BJ (cell line): Measurements from ENCODE around the gene MRPL2. TPM values are rescaled to one million over a fixed set of nuclear protein-coding genes. Genes with fewer than 3 reads are reported as not detected.

Source experiments
- CTCF ChIA-PET: fragments of 350-600 bp; formaldehyde crosslinking; extraction: SDS; loops from one replicate; lab custom pipeline; 2021; ENCODE audit warnings: antibody characterized with exemption, inconsistent platforms; lab: Yijun Ruan, JAX
- POLR2A ChIA-PET: fragments of 300-600 bp; sonication (Branson Sonifier 250); formaldehyde crosslinking; extraction: SDS; loops from one replicate; lab custom pipeline; 2021; ENCODE audit warnings: antibody characterized with exemption; lab: Charles Lee
- DNase-seq: peaks from one replicate; pipeline ENCODE4 v3.0.0-alpha.2; 2011; ENCODE audit warnings: low read depth
- H3K27me3 ChIP-seq: 2 replicates; pipeline ENCODE4 v1.6.0; 2011; ENCODE audit warnings: low read length; ENCODE audit not compliant: control insufficient read depth, insufficient read depth
- H3K36me3 ChIP-seq: 2 replicates; pipeline ENCODE4 v1.5.1; 2011; ENCODE audit warnings: low read length; ENCODE audit not compliant: control insufficient read depth, insufficient read depth
- H3K4me3 ChIP-seq: 2 replicates; pipeline ENCODE4 v1.5.1; 2011; ENCODE audit warnings: low read depth, mild to moderate bottlenecking, control low read depth, low read length
- polyA plus RNA-seq: library from polyadenylated mRNA; depleted of rRNA; stranded (reverse); fragments of >200 nt; gene quantifications from 2 replicates; pipeline ENCODE4 v1.2.3, GENCODE V29; 2011
- TF ChIP-seq, protein P1 (sequence below): IDR thresholded peaks from 2 replicates; pipeline ENCODE4 v1.5.1; 2011; ENCODE audit warnings: low read depth, mild to moderate bottlenecking, control low read depth, inconsistent platforms, low read length, moderate library complexity; ENCODE audit not compliant: insufficient read depth

The MRPL2 gene
- polyA plus RNA-seq, 1 experiment, result 22.8 TPM

GRCh38 chr6:43016943-43017334 lies 42.3 kb downstream of the MRPL2 start:
- no peak for DNase-seq
- H3K27me3 ChIP-seq, result no peaks in the 10 kb centered on the region
- TF ChIP-seq, protein P1, sequence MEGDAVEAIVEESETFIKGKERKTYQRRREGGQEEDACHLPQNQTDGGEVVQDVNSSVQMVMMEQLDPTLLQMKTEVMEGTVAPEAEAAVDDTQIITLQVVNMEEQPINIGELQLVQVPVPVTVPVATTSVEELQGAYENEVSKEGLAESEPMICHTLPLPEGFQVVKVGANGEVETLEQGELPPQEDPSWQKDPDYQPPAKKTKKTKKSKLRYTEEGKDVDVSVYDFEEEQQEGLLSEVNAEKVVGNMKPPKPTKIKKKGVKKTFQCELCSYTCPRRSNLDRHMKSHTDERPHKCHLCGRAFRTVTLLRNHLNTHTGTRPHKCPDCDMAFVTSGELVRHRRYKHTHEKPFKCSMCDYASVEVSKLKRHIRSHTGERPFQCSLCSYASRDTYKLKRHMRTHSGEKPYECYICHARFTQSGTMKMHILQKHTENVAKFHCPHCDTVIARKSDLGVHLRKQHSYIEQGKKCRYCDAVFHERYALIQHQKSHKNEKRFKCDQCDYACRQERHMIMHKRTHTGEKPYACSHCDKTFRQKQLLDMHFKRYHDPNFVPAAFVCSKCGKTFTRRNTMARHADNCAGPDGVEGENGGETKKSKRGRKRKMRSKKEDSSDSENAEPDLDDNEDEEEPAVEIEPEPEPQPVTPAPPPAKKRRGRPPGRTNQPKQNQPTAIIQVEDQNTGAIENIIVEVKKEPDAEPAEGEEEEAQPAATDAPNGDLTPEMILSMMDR, result no peak
- no peak overlapping the region for H3K4me3 ChIP-seq
- CTCF ChIA-PET, result interaction anchor here (1.0 kb wide), 1 partner anchor 54 kb away, joined by 3 read pairs; no protein-coding TSS in a partner anchor
- peaks cover 19% of the 10 kb centered on the region for H3K36me3 ChIP-seq
- POLR2A ChIA-PET, result no interaction called here

DNA sequence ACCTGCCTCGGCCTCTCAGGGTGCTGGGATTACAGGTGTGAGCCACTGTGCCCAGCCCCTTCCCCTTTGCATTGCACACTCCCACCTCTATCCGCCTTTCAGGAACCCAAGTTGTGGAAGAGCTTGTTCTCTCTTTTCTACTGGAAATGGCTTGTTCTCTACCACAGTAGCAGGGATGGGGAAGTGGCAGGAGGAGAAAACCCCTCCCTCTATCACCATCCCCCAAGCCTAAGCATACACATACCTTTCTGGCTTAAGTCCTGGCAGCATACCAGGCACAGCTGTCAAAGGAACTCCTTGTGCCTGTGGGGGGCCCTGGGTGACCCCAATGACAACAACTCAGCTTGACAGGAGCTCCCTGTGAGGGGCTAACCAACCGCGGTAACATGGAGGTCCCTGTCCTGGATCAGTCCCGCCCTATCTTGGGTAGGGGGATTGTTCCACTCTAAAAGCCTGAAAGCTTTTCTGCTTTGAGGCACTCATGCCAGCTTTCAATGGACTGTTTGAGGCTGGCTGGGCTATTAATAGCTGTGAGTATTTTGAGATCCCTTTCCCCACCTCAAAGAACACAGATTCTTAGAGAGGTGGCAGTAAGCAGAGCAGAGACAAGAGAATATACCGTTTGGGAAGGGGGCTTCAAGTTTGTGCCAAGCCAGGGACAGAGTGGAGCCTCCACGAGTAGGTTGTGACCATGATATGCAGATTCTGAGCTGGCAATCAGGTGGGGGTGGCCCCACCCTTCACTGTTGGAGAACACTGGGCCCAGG lies 42.9 kb downstream of the MRPL2 start:
- TF ChIP-seq, protein P1, result no peak
- ChIA-PET CTCF (interaction anchor here (0.6 to 1.0 kb wide), 3 partner anchors 53 to 134 kb away, joined by 3 to 5 read pairs (median 3); no protein-coding TSS in a partner anchor), POLR2A (no interaction called here)
- Histone ChIP-seq H3K4me3 (no peak overlapping the region), H3K36me3 (peaks cover 19% of the 10 kb centered on the region), H3K27me3 (no peaks in the 10 kb centered on the region)
- DNase-seq, result no peak

DNA sequence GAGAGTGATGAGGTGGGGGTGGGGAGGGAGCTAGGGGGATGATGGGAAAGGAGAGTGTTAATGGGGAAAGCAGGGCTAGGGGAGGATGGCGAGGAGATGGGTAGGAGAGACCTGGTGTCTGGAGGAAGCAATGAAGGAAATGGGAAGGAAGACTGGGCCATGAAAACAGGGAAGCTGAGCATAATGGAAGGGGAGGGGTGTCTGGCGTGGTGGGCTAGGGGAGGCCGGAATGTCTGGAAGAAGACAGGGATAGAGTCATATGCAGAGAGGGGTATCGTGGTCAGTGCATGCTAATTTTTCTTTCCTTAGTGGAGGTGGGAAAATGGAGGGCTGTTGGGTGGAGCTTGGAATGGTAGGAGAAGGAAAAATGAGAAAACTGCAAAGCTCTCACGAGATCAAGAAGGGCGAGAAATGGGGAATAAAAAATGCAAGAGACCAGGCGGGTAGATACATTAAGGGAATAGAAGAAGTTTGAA lies 44.8 kb downstream of the MRPL2 start:
- peaks cover 22% of the 10 kb centered on the region for H3K36me3 ChIP-seq
- no peaks in the 10 kb centered on the region for H3K27me3 ChIP-seq
- peak overlapping the region; percentile 97 for H3K4me3 ChIP-seq
- TF ChIP-seq, protein P1, result no peak
- ChIA-PET POLR2A (interaction anchor here (0.9 kb wide), 1 partner anchor 39 kb away, joined by 5 read pairs; the partner anchor contains the start of gene CUL7), CTCF (interaction anchor here (2.1 to 2.3 kb wide), 3 partner anchors 22 to 215 kb away, joined by 5 to 8 read pairs (median 5); partner anchors contain the start of genes CUL7 and DNPH1)
- DNase-seq, result no peak

GRCh38 chr6:43013843-43014433 lies 45.3 kb downstream of the MRPL2 start, which contains the start of the genes KLHDC3 and MEA1:
TSS of gene KLHDC3 (plus strand) at chr6:43014249. CDS start at chr6:43017193, 2,944 bp downstream.
TSS of gene MEA1 (minus strand) at chr6:43013946. CDS start at chr6:43013813, 133 bp downstream.
- ChIA-PET CTCF (interaction anchor here (0.6 to 2.3 kb wide), 5 partner anchors 11 to 216 kb away, joined by 3 to 8 read pairs (median 5); partner anchors contain the start of genes CUL7 and DNPH1), POLR2A (interaction anchor here (0.9 kb wide), 1 partner anchor 40 kb away, joined by 5 read pairs; the partner anchor contains the start of gene CUL7)
- Histone ChIP-seq H3K4me3 (peak within 1 kb of the TSS; percentile 97), H3K36me3 (peaks cover 20% of the 10 kb centered on the region), H3K27me3 (no peaks in the 10 kb centered on the region)
- peak; percentile 100 for DNase-seq
- TF ChIP-seq, protein P1, result no peak
